DMS79 treated with DMSO at 0.1 percent for 48 hours (cell line): Measurements from ENCODE around the gene KCNMA1.
A peak's percentile ranks its signal among the peaks of the same experiment; 100 is the strongest.
"Not testable (repeated sequence)": the region's sequence is repeated elsewhere in the genome, so short reads cannot be mapped to it uniquely, and the experiment has no call there.

Experiments used
- DNase-seq: peaks from one replicate; lab custom pipeline; 2025; lab: John Stamatoyannopoulos, UW

The KCNMA1 gene

DNA sequence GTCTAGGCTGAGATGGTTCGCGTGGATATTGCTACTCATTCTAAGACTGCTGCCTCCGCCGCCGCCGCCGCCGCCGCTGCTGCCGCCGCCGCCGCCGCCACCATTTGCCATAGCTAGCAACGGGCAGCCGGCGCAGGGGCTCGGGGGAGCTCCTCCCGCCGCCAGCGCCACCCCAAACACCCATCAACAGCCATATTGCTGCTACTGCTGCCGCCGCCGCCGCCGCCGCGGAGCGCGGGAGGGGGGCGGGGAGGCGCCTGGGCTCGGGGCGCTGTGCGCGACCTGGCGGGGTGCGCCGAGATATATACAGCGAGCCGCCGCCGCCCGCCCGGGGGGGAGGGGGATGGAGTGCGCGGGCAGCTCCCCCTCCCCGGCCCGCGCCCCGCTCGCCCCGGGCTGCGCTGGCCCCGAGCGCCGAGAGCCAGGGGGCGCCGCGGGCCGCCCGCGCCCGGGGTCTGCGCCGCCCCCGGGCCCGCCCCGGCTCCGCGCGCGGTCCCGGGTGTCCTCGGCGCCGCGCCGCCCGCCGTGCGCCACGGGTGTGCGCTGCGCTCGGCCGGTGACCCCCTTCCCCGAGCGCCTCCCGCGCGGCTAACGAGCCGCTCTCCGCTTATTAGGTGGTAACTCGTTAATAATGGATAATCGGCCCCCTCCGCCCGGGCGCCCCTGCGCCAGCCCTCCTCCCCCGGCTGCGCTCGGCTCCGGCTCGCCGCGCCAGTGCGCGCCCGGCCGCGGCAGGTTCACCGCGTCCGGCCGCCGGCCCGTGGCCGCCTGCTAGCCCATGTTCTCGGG is at the start of gene KCNMA1:
KCNMA1 (minus strand) TSS at position 277 of the 789 bp plus-strand sequence.
- no peak for DNase-seq

- DNase-seq: no peak
Observed at GRCh38 chr10:77686650-77687417, 49.2 kb upstream of the KCNMA1 start.

DNA sequence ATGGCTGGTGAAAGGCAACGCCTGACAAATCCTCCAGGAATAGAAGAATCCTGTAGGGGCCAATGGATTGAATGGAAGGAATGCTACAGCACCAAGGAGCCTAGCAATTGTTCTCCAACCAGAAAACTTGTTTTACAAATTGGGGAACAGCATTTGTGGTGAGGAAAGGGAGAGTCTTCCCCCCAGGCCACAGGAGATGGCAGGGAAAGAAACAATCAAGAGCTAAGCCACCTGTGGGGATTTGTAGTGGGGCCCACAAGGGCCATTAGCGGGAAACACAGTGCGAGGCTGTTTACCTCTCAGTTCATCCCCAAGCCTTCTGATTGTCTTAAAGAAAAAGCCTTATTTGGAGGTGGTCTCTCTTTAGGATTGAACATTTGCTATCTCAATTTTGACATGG is 48.5 kb upstream of the KCNMA1 start:
- DNase-seq: no peak

DNA sequence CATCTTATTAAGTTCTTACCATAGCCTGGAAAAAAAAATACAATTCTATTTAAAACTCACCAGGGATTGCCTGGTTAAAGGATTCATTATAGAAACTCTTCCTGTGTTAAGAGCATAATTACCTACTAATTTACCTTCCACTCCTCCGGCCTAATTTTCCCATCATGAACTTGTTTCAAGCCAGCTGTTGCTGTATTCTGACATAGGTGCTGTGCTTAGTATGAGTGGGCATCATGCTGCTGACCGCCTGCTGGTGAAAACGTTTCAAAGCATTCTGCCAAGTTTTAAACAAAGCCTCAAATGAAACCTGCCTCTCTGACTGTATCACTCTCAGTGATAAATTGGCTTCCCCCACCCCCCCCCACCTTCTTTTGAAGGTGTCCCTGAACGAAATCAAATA is 47.8 kb upstream of the KCNMA1 start:
- DNase-seq: peak; percentile 31

DNA sequence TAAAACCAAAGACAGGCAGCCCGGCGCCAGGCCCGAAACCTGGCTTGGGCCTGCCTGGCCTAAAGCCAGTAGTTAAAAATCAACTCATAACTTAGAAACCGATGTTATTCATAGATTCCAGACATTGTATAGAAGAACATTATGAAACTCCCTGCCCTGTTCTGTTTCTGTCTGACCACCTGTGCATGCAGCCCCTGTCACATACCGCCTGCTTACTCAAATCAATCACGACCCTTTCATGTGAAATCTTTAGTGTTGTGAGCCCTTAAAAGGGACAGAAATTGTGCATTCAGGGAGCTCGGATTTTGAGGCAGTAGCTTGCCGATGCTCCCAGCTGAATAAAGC is 45.5 kb upstream of the KCNMA1 start:
- DNase-seq: not testable (repeated sequence)

DNA sequence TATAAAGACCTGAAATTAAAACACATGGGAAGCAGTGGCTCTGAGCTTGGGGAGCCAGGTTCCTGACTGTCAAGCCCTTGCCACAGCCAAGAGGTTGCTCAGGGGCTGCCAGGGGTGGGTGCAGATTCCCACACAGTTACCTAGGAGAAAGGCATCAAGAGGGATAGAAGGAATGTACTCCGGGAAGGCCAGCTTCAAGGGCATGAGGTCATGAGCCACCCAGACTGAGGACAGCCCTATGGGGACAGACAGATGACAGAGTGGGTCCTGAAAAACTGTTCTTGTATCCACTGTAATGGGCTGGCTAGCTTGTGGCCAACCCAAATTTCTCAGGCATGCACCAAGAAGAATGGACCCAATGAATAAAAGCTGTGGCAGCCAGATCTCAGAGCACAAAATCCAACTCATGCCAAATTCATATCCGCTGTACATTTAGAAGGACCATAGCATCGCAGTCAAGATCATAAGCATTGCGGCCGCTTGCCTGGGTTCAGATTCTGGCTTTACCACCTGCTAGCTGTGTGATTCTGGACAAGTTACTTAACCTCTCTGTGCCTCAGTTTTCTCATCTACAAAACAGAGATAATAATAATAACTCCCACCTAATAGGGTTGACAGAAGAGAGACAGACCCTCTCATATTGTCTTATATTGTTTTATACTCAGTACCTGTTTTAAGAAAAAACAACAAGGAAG is 44.9 kb upstream of the KCNMA1 start:
- no peak for DNase-seq

DNA sequence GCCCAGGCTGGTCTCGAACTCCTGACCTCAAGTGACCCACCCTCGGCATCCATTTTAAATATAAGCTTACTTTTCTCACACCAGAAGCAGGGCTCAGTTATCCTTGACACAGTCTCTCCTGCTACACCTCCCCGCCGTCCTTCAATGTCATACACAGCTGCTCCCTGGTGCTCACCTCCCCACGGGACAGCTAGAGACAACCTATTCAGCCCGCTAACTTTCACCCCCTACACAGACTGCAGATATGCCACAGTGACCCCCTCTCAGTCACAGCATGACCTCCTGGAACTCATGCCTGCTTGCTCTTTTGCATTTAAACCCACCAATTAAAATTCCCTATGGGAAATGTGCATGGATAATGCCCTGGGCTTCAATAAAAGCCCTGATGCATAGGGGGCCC is 44.2 kb upstream of the KCNMA1 start:
- DNase-seq: no peak

GRCh38 chr10:77680811-77681210 is 43.2 kb upstream of the KCNMA1 start:
- no peak for DNase-seq

DNA sequence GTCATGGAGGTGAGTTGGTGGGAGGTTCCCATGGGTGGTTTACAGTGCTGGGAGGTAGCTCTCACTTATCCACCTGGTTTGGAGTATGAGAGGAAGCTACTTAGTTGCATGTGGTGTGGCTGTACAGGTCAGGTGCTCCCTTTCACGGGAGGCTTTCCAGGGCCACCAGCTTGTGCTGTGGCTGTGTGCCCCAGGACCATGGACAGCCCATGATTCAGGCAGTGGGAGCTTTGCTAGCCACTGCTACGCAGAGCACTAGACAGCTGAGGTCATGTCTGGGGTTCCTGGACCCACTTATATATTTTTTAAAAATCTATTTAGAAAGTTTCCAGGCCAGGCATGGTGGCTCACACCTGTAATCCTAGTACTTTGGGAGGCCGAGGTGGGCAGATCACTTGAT is 42.5 kb upstream of the KCNMA1 start:
- DNase-seq: no peak

GRCh38 chr10:77679217-77679616 is 41.6 kb upstream of the KCNMA1 start:
- DNase-seq: no peak

DNA sequence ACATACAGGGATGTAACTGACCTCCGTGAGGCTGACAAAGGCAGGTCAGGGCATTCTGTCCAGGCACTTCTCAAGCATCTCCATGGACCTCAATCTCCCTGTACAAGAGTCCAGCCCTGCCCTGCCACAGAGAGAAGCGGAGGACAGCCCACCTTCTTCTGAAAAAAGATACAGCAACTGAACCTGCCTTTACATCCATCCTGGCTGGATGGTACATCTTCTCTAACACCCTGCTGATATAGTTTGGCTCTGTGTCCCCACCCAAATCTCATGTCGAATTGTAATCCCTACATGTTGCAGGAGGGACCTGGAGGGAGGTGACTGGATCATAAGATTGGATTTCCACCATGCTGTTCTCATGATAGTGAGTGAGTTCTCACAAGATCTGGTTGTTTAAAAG is 40.5 kb upstream of the KCNMA1 start:
- no peak for DNase-seq

DNA sequence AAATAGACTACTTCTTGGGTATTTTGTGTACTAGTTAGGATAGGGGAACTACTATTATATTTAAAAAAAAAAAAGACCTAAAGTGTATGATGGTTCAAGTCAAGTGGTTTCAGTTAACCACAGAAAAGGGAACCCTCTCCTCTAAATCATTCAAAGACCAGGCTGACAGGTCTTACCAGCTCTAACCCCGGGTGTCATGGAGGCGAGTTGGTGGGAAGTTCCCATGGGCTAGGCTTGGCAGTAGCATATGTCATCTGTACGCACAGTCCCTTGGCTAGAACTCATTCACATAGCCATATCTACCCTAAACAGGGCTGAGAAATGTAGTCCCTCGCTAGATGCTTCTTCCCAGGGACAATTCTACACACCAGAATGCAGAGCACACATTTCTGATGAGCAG is 37.7 kb upstream of the KCNMA1 start:
- DNase-seq: no peak

DNA sequence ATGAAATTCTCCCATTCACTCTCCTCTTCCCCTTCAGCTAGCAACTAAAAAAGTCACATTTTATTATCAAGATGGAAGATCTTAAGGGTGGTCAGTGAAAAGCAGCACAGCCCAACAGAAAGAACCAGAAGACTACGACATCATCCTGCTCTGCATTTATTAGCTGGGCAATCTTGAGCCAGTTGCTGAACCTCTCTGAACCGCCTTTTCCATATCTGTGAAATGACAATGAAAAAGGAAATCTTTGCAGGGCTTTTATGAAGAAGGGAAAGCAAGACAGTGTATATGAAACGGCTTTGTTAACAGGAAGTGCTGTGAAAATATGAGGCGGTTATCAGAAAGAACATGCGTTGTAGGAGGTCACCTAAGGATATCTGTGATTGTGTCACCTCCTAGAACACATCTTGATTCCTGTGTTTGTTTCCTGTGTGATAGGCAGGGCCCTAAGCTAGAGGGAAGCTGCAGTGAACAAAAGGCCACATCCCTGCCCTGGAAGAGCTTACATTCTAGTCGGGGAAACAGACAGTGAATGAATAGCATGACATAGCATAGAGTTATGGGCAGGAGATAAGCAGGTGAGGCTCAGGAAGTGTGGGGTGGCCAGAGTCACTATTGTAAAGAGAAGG is 36.0 kb upstream of the KCNMA1 start:
- DNase-seq: no peak

DNA sequence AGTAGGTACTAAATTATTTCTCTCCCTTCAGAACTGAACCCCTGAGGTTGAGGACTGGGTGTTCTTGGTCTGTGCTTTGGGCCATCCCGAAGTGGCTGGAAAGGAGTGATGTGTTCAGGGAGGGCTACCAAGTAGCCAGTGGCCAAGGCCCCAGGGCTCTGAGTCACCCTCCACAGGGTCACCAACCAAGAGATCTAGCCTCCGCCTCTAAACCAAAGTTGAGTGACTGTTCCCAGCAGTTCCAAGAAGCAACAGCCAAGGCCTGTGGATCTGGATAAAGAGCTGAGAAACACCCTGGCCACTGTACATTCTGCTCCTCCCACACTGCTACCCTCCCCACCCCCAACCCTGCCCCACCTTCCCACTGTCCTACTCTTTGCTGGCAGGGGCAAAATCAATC is 35.5 kb upstream of the KCNMA1 start:
- DNase-seq: no peak

GRCh38 chr10:77671594-77672252 is 34.1 kb upstream of the KCNMA1 start:
- DNase-seq: no peak

DNA sequence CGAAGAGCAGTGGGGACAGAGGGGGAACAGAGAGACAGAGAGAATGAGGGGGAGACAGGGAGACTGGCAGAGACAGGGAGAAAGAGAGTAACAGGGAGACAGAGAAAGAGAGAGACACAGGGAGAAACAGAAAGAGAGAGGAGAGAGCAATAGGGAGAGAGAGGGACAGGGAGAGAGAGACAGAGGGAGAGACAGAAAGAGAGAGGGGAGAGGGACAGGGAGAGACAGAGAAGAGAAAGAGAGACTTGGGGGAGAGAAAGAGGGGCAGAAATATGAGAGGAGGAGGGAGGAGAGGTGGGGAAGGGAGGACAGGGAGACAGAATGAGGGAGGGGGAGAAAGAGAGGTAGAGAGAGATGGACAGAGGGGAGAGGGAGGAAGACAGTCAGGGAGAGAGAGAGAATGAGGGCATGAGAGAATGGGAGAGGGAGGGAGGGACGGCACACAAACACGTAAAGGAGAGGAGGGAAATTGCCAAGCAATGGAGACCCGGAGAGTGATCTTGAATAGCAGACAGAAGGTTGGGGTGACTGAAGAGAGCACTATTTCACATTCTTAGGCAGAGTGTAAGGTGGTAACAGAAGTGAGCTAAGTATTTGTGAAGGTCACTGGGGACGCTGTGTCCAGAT is 33.3 kb upstream of the KCNMA1 start:
- DNase-seq: no peak

- no peak for DNase-seq
Observed at GRCh38 chr10:77669892-77670291, 32.3 kb upstream of the KCNMA1 start.

DNA sequence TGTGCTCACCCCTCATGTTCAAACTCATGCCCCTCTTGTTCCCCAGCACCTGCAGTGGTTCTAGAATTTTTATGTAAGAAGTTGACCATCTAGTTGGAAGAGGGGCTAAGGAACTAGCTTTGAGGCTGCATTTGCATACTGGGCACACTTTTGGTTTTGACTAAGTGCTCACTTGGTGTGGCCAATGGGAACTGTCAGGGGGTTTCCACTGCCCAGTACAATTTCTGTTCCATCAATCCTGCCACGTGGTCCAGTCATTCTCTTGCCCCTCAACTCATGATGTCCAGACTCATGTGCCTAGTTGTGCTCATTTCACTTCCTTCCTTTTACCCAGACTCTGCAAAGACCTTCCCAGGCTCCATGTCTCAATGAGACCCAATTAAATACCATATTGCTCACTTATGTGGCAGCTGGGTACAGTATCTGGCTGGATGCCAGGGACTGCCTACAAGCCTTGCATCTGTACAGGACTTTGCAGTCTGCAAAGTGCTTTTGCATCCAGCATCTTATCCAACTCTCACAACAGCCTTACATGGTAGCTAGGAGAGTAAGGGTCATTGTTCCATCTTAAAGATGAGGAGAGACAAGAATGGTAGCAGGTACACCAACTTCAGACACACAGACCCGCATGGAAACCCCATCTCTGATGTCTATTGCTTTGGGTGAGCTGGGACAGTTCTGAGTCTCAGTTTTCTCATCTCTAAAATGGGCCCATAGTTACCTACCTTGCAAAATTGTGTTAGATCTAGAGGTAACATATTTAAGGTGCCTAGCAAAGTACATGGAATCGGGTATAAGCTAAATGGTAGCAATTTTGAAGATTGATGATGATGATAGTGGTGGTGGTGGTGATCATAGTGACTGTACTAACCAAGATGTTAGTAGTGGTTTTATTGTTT is 30.1 kb upstream of the KCNMA1 start:
- no peak for DNase-seq

- DNase-seq: no peak
Observed at GRCh38 chr10:77666821-77667220, 29.2 kb upstream of the KCNMA1 start.

GRCh38 chr10:77664696-77665095 is 27.1 kb upstream of the KCNMA1 start:
- no peak for DNase-seq
